ENCODE measurements around the gene MBD3L3. TPM values are rescaled to one million over a fixed set of nuclear protein-coding genes. Genes with fewer than 3 reads are reported as not detected.
"Not testable (repeated sequence)": the region's sequence is repeated elsewhere in the genome, so short reads cannot be mapped to it uniquely, and the experiment has no call there.

The MBD3L3 gene
- total and polyA plus RNA-seq, 2 donors, result 0.24 to 1.1 TPM

GRCh38 chr19:7051421-7051820 lies 7.1 kb downstream of the MBD3L3 start:
- 100% methylated on average over 2 of the region's 5 CpGs for WGBS
- H3K4me3 ChIP-seq (ENCODE audit: low read length in 2 of 2); H3K4me1 ChIP-seq (ENCODE audit: control insufficient read depth in 2 of 2, insufficient read depth in 2 of 2, low read length in 2 of 2); H3K27me3 ChIP-seq (ENCODE audit: control insufficient read depth in 2 of 2, insufficient read depth in 1 of 2, low read length in 1 of 2); H3K27ac ChIP-seq (ENCODE audit: low read depth in 1 of 2, low read length in 1 of 2); DNase-seq (ENCODE audit: low read depth in 6 of 9, low spot score in 9 of 9); H3K36me3 ChIP-seq (ENCODE audit: control insufficient read depth in 2 of 2, insufficient read depth in 2 of 2, low read length in 1 of 2); H3K9me3 ChIP-seq (ENCODE audit: control insufficient read depth in 2 of 2, insufficient read depth in 1 of 2, low read length in 1 of 2): not testable (repeated sequence)

- not testable (repeated sequence) for H3K4me1 ChIP-seq (ENCODE audit: control insufficient read depth in 2 of 2, insufficient read depth in 2 of 2, low read length in 2 of 2); H3K27me3 ChIP-seq (ENCODE audit: control insufficient read depth in 2 of 2, insufficient read depth in 1 of 2, low read length in 1 of 2); H3K36me3 ChIP-seq (ENCODE audit: control insufficient read depth in 2 of 2, insufficient read depth in 2 of 2, low read length in 1 of 2); H3K9me3 ChIP-seq (ENCODE audit: control insufficient read depth in 2 of 2, insufficient read depth in 1 of 2, low read length in 1 of 2); H3K4me3 ChIP-seq (ENCODE audit: low read length in 2 of 2); H3K27ac ChIP-seq (ENCODE audit: low read depth in 1 of 2, low read length in 1 of 2); DNase-seq (ENCODE audit: low read depth in 6 of 9, low spot score in 9 of 9)
- WGBS, result no CpG with 5 or more reads among the region's 7 CpGs
Observed at GRCh38 chr19:7049021-7049420, 9.5 kb downstream of the MBD3L3 start, which contains the start of gene MBD3L2. MBD3L2 (plus strand) TSS chr19:7049321; CDS start chr19:7049374, 53 bp downstream.

GRCh38 chr19:7041563-7041962 lies 16.9 kb downstream of the MBD3L3 start:
- H3K36me3 ChIP-seq (ENCODE audit: control insufficient read depth in 2 of 2, insufficient read depth in 2 of 2, low read length in 1 of 2); H3K4me1 ChIP-seq (ENCODE audit: control insufficient read depth in 2 of 2, insufficient read depth in 2 of 2, low read length in 2 of 2); DNase-seq (ENCODE audit: low read depth in 6 of 9, low spot score in 9 of 9); H3K4me3 ChIP-seq (ENCODE audit: low read length in 2 of 2); H3K27ac ChIP-seq (ENCODE audit: low read depth in 1 of 2, low read length in 1 of 2); H3K27me3 ChIP-seq (ENCODE audit: control insufficient read depth in 2 of 2, insufficient read depth in 1 of 2, low read length in 1 of 2); H3K9me3 ChIP-seq (ENCODE audit: control insufficient read depth in 2 of 2, insufficient read depth in 1 of 2, low read length in 1 of 2): not testable (repeated sequence)
- WGBS, result no CpG with 5 or more reads among the region's 2 CpGs

- H3K27me3 ChIP-seq (ENCODE audit: control insufficient read depth in 2 of 2, insufficient read depth in 1 of 2, low read length in 1 of 2); DNase-seq (ENCODE audit: low read depth in 6 of 9, low spot score in 9 of 9); H3K4me3 ChIP-seq (ENCODE audit: low read length in 2 of 2); H3K27ac ChIP-seq (ENCODE audit: low read depth in 1 of 2, low read length in 1 of 2); H3K9me3 ChIP-seq (ENCODE audit: control insufficient read depth in 2 of 2, insufficient read depth in 1 of 2, low read length in 1 of 2); H3K4me1 ChIP-seq (ENCODE audit: control insufficient read depth in 2 of 2, insufficient read depth in 2 of 2, low read length in 2 of 2); H3K36me3 ChIP-seq (ENCODE audit: control insufficient read depth in 2 of 2, insufficient read depth in 2 of 2, low read length in 1 of 2): not testable (repeated sequence)
- WGBS, result no CpG with 5 or more reads among the region's 9 CpGs
Observed at GRCh38 chr19:7040079-7040478, 18.4 kb downstream of the MBD3L3 start, which contains the start of gene MBD3L4. MBD3L4 (minus strand) TSS chr19:7040179; CDS start chr19:7040144, 35 bp downstream.

- H3K4me1 ChIP-seq (ENCODE audit: control insufficient read depth in 2 of 2, insufficient read depth in 2 of 2, low read length in 2 of 2); H3K9me3 ChIP-seq (ENCODE audit: control insufficient read depth in 2 of 2, insufficient read depth in 1 of 2, low read length in 1 of 2); H3K27ac ChIP-seq (ENCODE audit: low read depth in 1 of 2, low read length in 1 of 2); DNase-seq (ENCODE audit: low read depth in 6 of 9, low spot score in 9 of 9); H3K27me3 ChIP-seq (ENCODE audit: control insufficient read depth in 2 of 2, insufficient read depth in 1 of 2, low read length in 1 of 2); H3K36me3 ChIP-seq (ENCODE audit: control insufficient read depth in 2 of 2, insufficient read depth in 2 of 2, low read length in 1 of 2); H3K4me3 ChIP-seq (ENCODE audit: low read length in 2 of 2): not testable (repeated sequence)
- no CpG with 5 or more reads among the region's 9 CpGs for WGBS
Observed at GRCh38 chr19:7030278-7030677, 28.2 kb downstream of the MBD3L3 start, which contains the start of gene MBD3L5. MBD3L5 (plus strand) TSS chr19:7030578; CDS start chr19:7030612, 34 bp downstream.

- not testable (repeated sequence) for H3K27ac ChIP-seq (ENCODE audit: low read depth in 1 of 2, low read length in 1 of 2); H3K9me3 ChIP-seq (ENCODE audit: control insufficient read depth in 2 of 2, insufficient read depth in 1 of 2, low read length in 1 of 2); H3K4me3 ChIP-seq (ENCODE audit: low read length in 2 of 2); DNase-seq (ENCODE audit: low read depth in 6 of 9, low spot score in 9 of 9); H3K27me3 ChIP-seq (ENCODE audit: control insufficient read depth in 2 of 2, insufficient read depth in 1 of 2, low read length in 1 of 2); H3K4me1 ChIP-seq (ENCODE audit: control insufficient read depth in 2 of 2, insufficient read depth in 2 of 2, low read length in 2 of 2); H3K36me3 ChIP-seq (ENCODE audit: control insufficient read depth in 2 of 2, insufficient read depth in 2 of 2, low read length in 1 of 2)
- WGBS, result no CpG with 5 or more reads among the region's 1 CpG
Observed at GRCh38 chr19:7028790-7029189, 29.7 kb downstream of the MBD3L3 start.

GRCh38 chr19:7021331-7021730 lies 37.1 kb downstream of the MBD3L3 start, which contains the start of gene MBD3L2B:
MBD3L2B (minus strand) TSS chr19:7021431; CDS start chr19:7021397, 34 bp downstream.
- not testable (repeated sequence) for H3K27ac ChIP-seq (ENCODE audit: low read depth in 1 of 2, low read length in 1 of 2); H3K4me3 ChIP-seq (ENCODE audit: low read length in 2 of 2); H3K9me3 ChIP-seq (ENCODE audit: control insufficient read depth in 2 of 2, insufficient read depth in 1 of 2, low read length in 1 of 2); H3K4me1 ChIP-seq (ENCODE audit: control insufficient read depth in 2 of 2, insufficient read depth in 2 of 2, low read length in 2 of 2); DNase-seq (ENCODE audit: low read depth in 6 of 9, low spot score in 9 of 9); H3K36me3 ChIP-seq (ENCODE audit: control insufficient read depth in 2 of 2, insufficient read depth in 2 of 2, low read length in 1 of 2); H3K27me3 ChIP-seq (ENCODE audit: control insufficient read depth in 2 of 2, insufficient read depth in 1 of 2, low read length in 1 of 2)
- no CpG with 5 or more reads among the region's 6 CpGs for WGBS

- WGBS, result 97% methylated on average over 6 of the region's 6 CpGs
- DNase-seq (ENCODE audit: low read depth in 6 of 9, low spot score in 9 of 9), result no peak
- Histone ChIP-seq H3K4me1 (ENCODE audit: control insufficient read depth in 2 of 2, insufficient read depth in 2 of 2, low read length in 2 of 2) (no peaks in the 10 kb centered on the region), H3K9me3 (ENCODE audit: control insufficient read depth in 2 of 2, insufficient read depth in 1 of 2, low read length in 1 of 2) (no peaks in the 10 kb centered on the region), H3K4me3 (ENCODE audit: low read length in 2 of 2) (no peak overlapping the region), H3K27ac (ENCODE audit: low read depth in 1 of 2, low read length in 1 of 2) (no peak overlapping the region), H3K27me3 (ENCODE audit: control insufficient read depth in 2 of 2, insufficient read depth in 1 of 2, low read length in 1 of 2) (no peaks in the 10 kb centered on the region), H3K36me3 (ENCODE audit: control insufficient read depth in 2 of 2, insufficient read depth in 2 of 2, low read length in 1 of 2) (no peaks in the 10 kb centered on the region)
Observed at GRCh38 chr19:7018828-7019227, 39.6 kb downstream of the MBD3L3 start.

- WGBS, result 70% methylated on average over 4 of the region's 4 CpGs
- no peak for DNase-seq (ENCODE audit: low read depth in 6 of 9, low spot score in 9 of 9)
- H3K4me3 ChIP-seq (ENCODE audit: low read length in 2 of 2), result no peak overlapping the region
Observed at GRCh38 chr19:7013678-7014077, 44.8 kb downstream of the MBD3L3 start.

More at GRCh38 chr19:7013678-7014077, 44.8 kb downstream of the MBD3L3 start:
- H3K36me3 ChIP-seq (ENCODE audit: control insufficient read depth in 2 of 2, insufficient read depth in 2 of 2, low read length in 1 of 2), result no peaks in the 10 kb centered on the region
- H3K27ac ChIP-seq (ENCODE audit: low read depth in 1 of 2, low read length in 1 of 2), result no peak overlapping the region
- no peaks in the 10 kb centered on the region for H3K27me3 ChIP-seq (ENCODE audit: control insufficient read depth in 2 of 2, insufficient read depth in 1 of 2, low read length in 1 of 2)
- peaks cover 0 to 6% of the 10 kb centered on the region in 2 donors for H3K9me3 ChIP-seq (ENCODE audit: control insufficient read depth in 2 of 2, insufficient read depth in 1 of 2, low read length in 1 of 2)
- peaks cover 0 to 4% of the 10 kb centered on the region in 2 donors for H3K4me1 ChIP-seq (ENCODE audit: control insufficient read depth in 2 of 2, insufficient read depth in 2 of 2, low read length in 2 of 2)
